Measurements from ENCODE around the gene ABLIM3. TPM values are rescaled to one million over a fixed set of nuclear protein-coding genes. Genes with fewer than 3 reads are reported as not detected.

The ABLIM3 gene
- total RNA-seq, 2 experiments from 2014 or later = not detected

DNA sequence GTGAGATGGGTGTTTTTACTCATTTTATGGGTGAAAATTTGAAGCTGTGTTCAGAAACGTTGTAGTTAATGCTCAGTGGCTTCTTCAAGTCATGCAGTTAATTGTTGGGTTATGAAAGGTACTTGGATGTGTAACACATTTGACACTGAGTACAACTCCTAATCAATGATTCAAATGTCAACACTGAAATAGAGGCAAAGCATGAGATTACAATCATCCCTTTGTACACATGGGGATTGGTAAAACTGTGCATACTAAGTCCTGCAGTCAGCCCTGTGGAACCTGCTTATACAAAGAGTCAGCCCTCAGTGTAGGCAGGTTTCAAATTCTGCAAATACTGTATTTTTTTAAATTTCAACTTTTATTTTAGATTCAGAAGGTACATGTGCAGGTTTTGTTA, 3.3 kb downstream of the ABLIM3 start:
- Histone ChIP-seq H3K4me3 (ENCODE audit: low read length) (no peak overlapping the region), H3K27ac (ENCODE audit: low read depth in 1 of 2, low read length in 2 of 2) (no peak overlapping the region), H3K4me1 (ENCODE audit: insufficient read depth, low read length) (peaks cover 10% of the 10 kb centered on the region), H3K36me3 (ENCODE audit: insufficient read depth, low read length) (no peaks in the 10 kb centered on the region), H3K9me3 (ENCODE audit: control insufficient read depth in 1 of 2, insufficient read depth in 1 of 2, low read length in 2 of 2) (peaks cover 0 to 14% of the 10 kb centered on the region in 2 experiments), H3K27me3 (ENCODE audit: control insufficient read depth in 1 of 2, insufficient read depth in 2 of 2, low read length in 2 of 2) (peaks cover 23 to 26% of the 10 kb centered on the region in 2 experiments)
- DNase-seq (no peak), ATAC-seq (ENCODE audit: poor library complexity) (no peak)
- Mint-ChIP-seq H3K4me1 (ENCODE audit: low read depth) (peaks cover 5% of the 10 kb centered on the region), H3K4me3 (no peak overlapping the region), H3K36me3 (ENCODE audit: low read depth) (no peaks in the 10 kb centered on the region), H3K27me3 (peaks cover 21% of the 10 kb centered on the region), H3K27ac (no peak overlapping the region), H3K9me3 (no peaks in the 10 kb centered on the region)
- ChIA-PET CTCF (no interaction called here), POLR2A (interaction anchor here (1.0 kb wide), 1 partner anchor 8 kb away, joined by 3 read pairs; no protein-coding TSS in a partner anchor)
- intact Hi-C loops (cut with DNase I, micrococcal nuclease) = loop anchor here (10.0 kb wide), 2 partner anchors 230 to 420 kb away; partner anchors contain the start of gene IL17B (in 1 of the 2)
- TF ChIP-seq, protein P1, sequence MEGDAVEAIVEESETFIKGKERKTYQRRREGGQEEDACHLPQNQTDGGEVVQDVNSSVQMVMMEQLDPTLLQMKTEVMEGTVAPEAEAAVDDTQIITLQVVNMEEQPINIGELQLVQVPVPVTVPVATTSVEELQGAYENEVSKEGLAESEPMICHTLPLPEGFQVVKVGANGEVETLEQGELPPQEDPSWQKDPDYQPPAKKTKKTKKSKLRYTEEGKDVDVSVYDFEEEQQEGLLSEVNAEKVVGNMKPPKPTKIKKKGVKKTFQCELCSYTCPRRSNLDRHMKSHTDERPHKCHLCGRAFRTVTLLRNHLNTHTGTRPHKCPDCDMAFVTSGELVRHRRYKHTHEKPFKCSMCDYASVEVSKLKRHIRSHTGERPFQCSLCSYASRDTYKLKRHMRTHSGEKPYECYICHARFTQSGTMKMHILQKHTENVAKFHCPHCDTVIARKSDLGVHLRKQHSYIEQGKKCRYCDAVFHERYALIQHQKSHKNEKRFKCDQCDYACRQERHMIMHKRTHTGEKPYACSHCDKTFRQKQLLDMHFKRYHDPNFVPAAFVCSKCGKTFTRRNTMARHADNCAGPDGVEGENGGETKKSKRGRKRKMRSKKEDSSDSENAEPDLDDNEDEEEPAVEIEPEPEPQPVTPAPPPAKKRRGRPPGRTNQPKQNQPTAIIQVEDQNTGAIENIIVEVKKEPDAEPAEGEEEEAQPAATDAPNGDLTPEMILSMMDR (IDR thresholded peaks at IDR 0.05) = no peak

DNA sequence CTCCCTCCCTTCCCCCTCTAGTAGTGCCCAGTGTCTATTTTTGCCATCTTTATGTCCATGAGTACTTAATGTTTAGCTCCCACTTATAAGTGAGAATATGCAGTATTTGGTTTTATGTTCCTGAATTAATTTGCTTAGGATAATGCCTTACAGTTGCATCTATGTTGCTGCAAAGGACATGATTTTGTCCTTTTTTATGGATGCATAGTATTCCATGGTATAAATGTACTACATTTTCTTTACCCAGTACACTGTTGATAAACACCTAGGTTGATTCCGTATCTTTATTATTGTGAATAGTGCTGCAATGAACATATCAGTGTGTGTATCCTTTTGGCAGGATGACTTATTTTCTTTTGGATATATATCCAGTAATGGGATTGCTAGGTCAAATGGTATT, 3.8 kb downstream of the ABLIM3 start:
- TF ChIP-seq, protein P1 (IDR thresholded peaks at IDR 0.05) = no peak
- Mint-ChIP-seq H3K27me3 (peaks cover 21% of the 10 kb centered on the region), H3K36me3 (ENCODE audit: low read depth) (no peaks in the 10 kb centered on the region), H3K4me3 (no peak overlapping the region), H3K27ac (no peak overlapping the region), H3K4me1 (ENCODE audit: low read depth) (peaks cover 5% of the 10 kb centered on the region), H3K9me3 (no peaks in the 10 kb centered on the region)
- H3K27me3 ChIP-seq (ENCODE audit: control insufficient read depth in 1 of 2, insufficient read depth in 2 of 2, low read length in 2 of 2) = peaks cover 23 to 26% of the 10 kb centered on the region in 2 experiments
- DNase-seq (no peak), ATAC-seq (ENCODE audit: poor library complexity) (no peak)
- CTCF ChIA-PET = no interaction called here
- no peak overlapping the region for H3K27ac ChIP-seq (ENCODE audit: low read depth in 1 of 2, low read length in 2 of 2)
- H3K36me3 ChIP-seq (ENCODE audit: insufficient read depth, low read length) = no peaks in the 10 kb centered on the region
- H3K4me1 ChIP-seq (ENCODE audit: insufficient read depth, low read length) = peaks cover 10% of the 10 kb centered on the region
- no peak overlapping the region for H3K4me3 ChIP-seq (ENCODE audit: low read length)
- POLR2A ChIA-PET = interaction anchor here (1.0 kb wide), 1 partner anchor 8 kb away, joined by 3 read pairs; no protein-coding TSS in a partner anchor
- H3K9me3 ChIP-seq (ENCODE audit: control insufficient read depth in 1 of 2, insufficient read depth in 1 of 2, low read length in 2 of 2) = peaks cover 0 to 14% of the 10 kb centered on the region in 2 experiments
- intact Hi-C loops (cut with DNase I, micrococcal nuclease) = loop anchor here (10.0 kb wide), 2 partner anchors 230 to 420 kb away; partner anchors contain the start of gene IL17B (in 1 of the 2)

- Mint-ChIP-seq H3K4me3 (no peak overlapping the region), H3K27ac (no peak overlapping the region), H3K9me3 (no peaks in the 10 kb centered on the region), H3K36me3 (ENCODE audit: low read depth) (no peaks in the 10 kb centered on the region), H3K27me3 (peaks cover 19% of the 10 kb centered on the region), H3K4me1 (ENCODE audit: low read depth) (peaks cover 5% of the 10 kb centered on the region)
- no peak for DNase-seq
- ChIA-PET CTCF (no interaction called here), POLR2A (no interaction called here)
- Histone ChIP-seq H3K9me3 (ENCODE audit: control insufficient read depth in 1 of 2, insufficient read depth in 1 of 2, low read length in 2 of 2) (peaks cover 0 to 4% of the 10 kb centered on the region in 2 experiments), H3K27me3 (ENCODE audit: control insufficient read depth in 1 of 2, insufficient read depth in 2 of 2, low read length in 2 of 2) (peaks cover 9 to 14% of the 10 kb centered on the region in 2 experiments), H3K4me1 (ENCODE audit: insufficient read depth, low read length) (no peaks in the 10 kb centered on the region), H3K36me3 (ENCODE audit: insufficient read depth, low read length) (no peaks in the 10 kb centered on the region), H3K4me3 (ENCODE audit: low read length) (no peak overlapping the region), H3K27ac (ENCODE audit: low read depth in 1 of 2, low read length in 2 of 2) (no peak overlapping the region)
- ATAC-seq (ENCODE audit: poor library complexity) = no peak
- intact Hi-C loops (cut with DNase I, micrococcal nuclease) = loop anchor here (10.0 kb wide), 2 partner anchors 227 to 417 kb away; partner anchors contain the start of gene IL17B (in 1 of the 2)
- TF ChIP-seq, protein P1 (IDR thresholded peaks at IDR 0.05) = no peak
These were observed 6.4 kb downstream of the ABLIM3 start for GRCh38 chr5:149147676-149148075.

All from CD4-positive, alpha-beta T cell (primary cell).